Measurements from ENCODE around the gene NIPBL. TPM values are rescaled to one million over a fixed set of nuclear protein-coding genes. Genes with fewer than 3 reads are reported as not detected.
"Not testable (repeated sequence)": the region's sequence is repeated elsewhere in the genome, so short reads cannot be mapped to it uniquely, and the experiment has no call there.

NIPBL gene
- total RNA-seq, 2 donors from 2014 or later: 29.8 to 38.9 TPM

DNA sequence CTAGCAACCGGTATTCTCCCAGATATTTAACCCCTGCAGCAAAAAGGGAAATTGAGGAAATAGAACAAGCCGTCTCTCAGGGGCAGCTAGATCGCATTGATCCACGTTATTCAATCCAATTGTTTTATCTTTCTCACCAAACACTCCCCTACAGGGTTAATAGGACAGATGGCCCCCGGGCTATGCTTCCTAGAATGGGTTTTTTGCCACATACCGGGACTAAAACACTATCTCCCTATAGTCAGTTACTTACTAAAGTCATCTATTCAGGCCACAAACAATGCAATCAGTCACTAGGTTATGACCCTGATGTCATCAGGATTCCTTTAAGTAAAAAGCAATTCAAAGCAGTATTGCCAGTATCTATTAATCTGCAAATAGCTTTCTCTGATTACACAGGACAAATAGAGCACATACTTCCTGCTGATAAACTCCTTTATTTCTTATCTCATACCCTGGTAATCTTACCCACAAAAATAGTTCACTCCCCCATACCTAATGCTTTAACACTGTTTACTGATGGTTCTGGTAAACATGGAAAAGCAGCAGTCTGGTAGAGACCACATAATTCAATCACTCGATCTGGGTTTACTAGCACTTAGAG, 213.7 kb downstream of the NIPBL start:
- TF ChIP-seq, protein P1, sequence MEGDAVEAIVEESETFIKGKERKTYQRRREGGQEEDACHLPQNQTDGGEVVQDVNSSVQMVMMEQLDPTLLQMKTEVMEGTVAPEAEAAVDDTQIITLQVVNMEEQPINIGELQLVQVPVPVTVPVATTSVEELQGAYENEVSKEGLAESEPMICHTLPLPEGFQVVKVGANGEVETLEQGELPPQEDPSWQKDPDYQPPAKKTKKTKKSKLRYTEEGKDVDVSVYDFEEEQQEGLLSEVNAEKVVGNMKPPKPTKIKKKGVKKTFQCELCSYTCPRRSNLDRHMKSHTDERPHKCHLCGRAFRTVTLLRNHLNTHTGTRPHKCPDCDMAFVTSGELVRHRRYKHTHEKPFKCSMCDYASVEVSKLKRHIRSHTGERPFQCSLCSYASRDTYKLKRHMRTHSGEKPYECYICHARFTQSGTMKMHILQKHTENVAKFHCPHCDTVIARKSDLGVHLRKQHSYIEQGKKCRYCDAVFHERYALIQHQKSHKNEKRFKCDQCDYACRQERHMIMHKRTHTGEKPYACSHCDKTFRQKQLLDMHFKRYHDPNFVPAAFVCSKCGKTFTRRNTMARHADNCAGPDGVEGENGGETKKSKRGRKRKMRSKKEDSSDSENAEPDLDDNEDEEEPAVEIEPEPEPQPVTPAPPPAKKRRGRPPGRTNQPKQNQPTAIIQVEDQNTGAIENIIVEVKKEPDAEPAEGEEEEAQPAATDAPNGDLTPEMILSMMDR (IDR thresholded peaks at IDR 0.05): no peak
- no peak for TF ChIP-seq POLR2A (IDR thresholded peaks at IDR 0.05)
- Histone ChIP-seq H3K4me3 (no peak overlapping the region), H3K9me3 (no peaks in the 10 kb centered on the region), H3K4me1 (no peaks in the 10 kb centered on the region), H3K27ac (no peak overlapping the region), H3K27me3 (no peaks in the 10 kb centered on the region), H3K36me3 (replicated peaks in 1 of 2; ENCODE audit: insufficient read depth in 1 of 2, low read depth in 2 of 2) (no peaks in the 10 kb centered on the region)
- WGBS, 2 donors: 54 to 60% methylated on average over 7 of the region's 7 CpGs
- DNase-seq (no peak), ATAC-seq (no peak)
- intact Hi-C loops (cut with DNase I): no loop called here

DNA sequence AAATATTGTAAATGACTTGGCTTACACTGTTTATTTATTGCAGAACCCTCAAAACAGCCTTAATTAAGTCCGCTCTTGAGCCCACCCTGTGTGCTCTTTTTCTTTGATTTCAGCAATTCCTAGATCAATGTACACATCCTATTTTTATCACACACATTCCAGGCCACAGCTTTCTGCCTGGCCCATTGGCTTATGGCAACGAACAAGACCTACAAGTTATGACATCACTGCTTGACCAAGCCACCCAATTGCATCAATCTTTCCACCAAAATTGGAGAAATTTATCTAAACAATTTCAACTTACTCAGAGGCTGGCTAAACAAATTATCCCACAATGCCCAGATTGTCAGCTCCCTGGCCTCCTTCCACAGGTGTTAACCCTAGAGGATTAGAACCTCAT, 214.2 kb downstream of the NIPBL start:
- WGBS, 2 donors: 90 to 98% methylated on average over 2 of the region's 2 CpGs
- no peak for TF ChIP-seq POLR2A (IDR thresholded peaks at IDR 0.05)
- TF ChIP-seq, protein P1 (IDR thresholded peaks at IDR 0.05): no peak
- Histone ChIP-seq H3K4me1 (no peaks in the 10 kb centered on the region), H3K9me3 (no peaks in the 10 kb centered on the region), H3K27ac (no peak overlapping the region), H3K36me3 (replicated peaks in 1 of 2; ENCODE audit: insufficient read depth in 1 of 2, low read depth in 2 of 2) (no peaks in the 10 kb centered on the region), H3K27me3 (no peaks in the 10 kb centered on the region), H3K4me3 (no peak overlapping the region)
- intact Hi-C loops (cut with DNase I): no loop called here
- no peak for DNase-seq
- ATAC-seq: no peak

DNA sequence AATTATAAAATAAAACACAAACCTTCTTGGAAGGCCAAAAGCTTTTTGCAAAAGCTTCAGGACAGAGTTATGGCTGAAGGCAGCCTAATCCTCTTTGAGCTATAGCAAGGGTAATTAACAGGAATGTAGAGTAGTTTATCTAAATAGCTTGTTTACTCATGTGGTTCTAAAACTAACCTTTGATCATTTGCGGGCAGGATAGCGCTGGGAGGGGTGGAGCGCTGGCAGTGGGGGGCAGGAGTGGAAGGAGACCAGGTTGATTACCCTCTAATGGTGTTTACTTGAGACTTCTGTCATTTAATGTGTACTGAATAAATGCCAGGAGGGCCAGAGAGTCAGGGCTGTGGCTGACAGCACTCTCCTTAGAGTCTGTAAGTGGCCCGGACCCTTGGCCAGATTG, 217.2 kb downstream of the NIPBL start:
- 41 to 54% methylated on average over 4 of the region's 4 CpGs for WGBS, 2 donors
- ATAC-seq; H3K4me3 ChIP-seq; H3K36me3 ChIP-seq (replicated peaks in 1 of 2; ENCODE audit: insufficient read depth in 1 of 2, low read depth in 2 of 2); H3K4me1 ChIP-seq; H3K27me3 ChIP-seq; H3K27ac ChIP-seq; DNase-seq; intact Hi-C loops (cut with DNase I); H3K9me3 ChIP-seq: not testable (repeated sequence)

DNA sequence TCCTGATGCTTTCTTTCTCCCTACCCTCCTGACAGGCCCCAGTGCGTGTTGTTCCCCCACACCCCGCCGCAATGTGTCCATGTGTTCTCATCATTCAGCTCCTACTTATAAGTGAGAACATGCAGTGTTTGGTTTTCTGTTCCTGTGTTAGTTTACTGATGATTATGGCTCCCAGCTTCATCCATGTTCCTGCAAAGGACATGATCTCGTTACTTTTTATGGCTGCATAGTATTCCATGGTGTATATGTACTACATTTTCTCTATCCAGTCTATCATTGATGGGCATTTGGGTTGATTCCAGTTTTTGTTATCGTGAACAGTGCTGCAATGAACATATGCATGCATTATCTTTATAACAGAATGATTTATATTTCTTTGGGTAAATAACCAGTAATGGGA, 222.7 kb downstream of the NIPBL start:
- H3K36me3 ChIP-seq (replicated peaks in 1 of 2; ENCODE audit: insufficient read depth in 1 of 2, low read depth in 2 of 2); H3K4me3 ChIP-seq; H3K27ac ChIP-seq; ATAC-seq; DNase-seq; H3K9me3 ChIP-seq; H3K27me3 ChIP-seq; H3K4me1 ChIP-seq; intact Hi-C loops (cut with DNase I): not testable (repeated sequence)
- WGBS, 2 donors: 97 to 98% methylated on average over 5 of the region's 5 CpGs

DNA sequence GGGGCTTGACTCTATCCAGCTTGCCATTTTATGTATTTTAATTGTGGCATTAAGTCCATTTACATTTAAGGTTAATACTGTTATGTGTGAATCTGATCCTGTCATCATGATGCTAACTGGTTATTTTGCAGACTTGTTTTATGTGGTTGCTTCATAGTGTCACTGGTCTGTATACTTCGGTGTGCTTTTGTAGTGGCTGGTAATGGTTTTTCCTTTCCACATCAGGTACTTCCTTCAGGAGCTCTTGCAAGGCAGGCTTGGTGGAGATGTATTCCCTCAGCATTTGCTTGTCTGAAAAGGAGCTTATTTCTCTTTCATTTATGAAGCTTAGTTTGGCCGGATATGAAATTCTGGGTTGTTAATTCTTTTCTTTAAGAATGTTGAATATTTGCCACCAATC, 226.7 kb downstream of the NIPBL start:
- Histone ChIP-seq H3K4me1 (no peaks in the 10 kb centered on the region), H3K9me3 (no peaks in the 10 kb centered on the region), H3K36me3 (replicated peaks in 1 of 2; ENCODE audit: insufficient read depth in 1 of 2, low read depth in 2 of 2) (peaks cover 0 to 5% of the 10 kb centered on the region in 2 donors), H3K27ac (no peak overlapping the region), H3K27me3 (no peaks in the 10 kb centered on the region), H3K4me3 (no peak overlapping the region)
- 96 to 97% methylated on average over 2 of the region's 2 CpGs for WGBS, 2 donors
- DNase-seq (no peak), ATAC-seq (no peak)
- TF ChIP-seq, protein P1 (IDR thresholded peaks at IDR 0.05): no peak
- TF ChIP-seq POLR2A (IDR thresholded peaks at IDR 0.05): no peak
- intact Hi-C loops (cut with DNase I): no loop called here

DNA sequence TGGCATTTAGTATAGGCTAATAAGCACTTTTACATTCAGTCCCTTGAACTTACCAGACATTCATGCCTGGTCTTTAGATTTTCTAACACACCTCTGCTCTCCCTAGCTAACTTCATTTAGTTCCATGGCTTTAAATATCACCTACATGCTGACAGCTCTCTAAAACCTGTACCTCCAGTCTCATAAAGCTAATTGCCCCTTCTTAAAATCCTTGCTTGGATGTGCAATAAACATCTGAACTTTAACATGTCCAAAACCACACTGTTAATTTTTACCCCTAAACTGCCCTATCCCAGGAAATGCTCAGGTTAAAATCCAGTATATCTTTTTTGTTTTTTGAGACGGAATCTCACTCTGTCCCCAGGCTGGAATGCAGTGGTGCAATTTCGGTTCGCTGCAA, 232.8 kb downstream of the NIPBL start:
- TF ChIP-seq, protein P1 (IDR thresholded peaks at IDR 0.05): no peak
- TF ChIP-seq POLR2A (IDR thresholded peaks at IDR 0.05): no peak
- DNase-seq: no peak
- H3K9me3 ChIP-seq: no peaks in the 10 kb centered on the region
- no peaks in the 10 kb centered on the region for H3K27me3 ChIP-seq
- H3K4me1 ChIP-seq: no peaks in the 10 kb centered on the region
- peaks cover 3 to 4% of the 10 kb centered on the region in 2 donors for H3K36me3 ChIP-seq (replicated peaks in 1 of 2; ENCODE audit: insufficient read depth in 1 of 2, low read depth in 2 of 2)
- intact Hi-C loops (cut with DNase I): no loop called here
- no peak for ATAC-seq
- no peak overlapping the region for H3K4me3 ChIP-seq
- 97 to 100% methylated on average over 3 of the region's 3 CpGs for WGBS, 2 donors
- no peak overlapping the region for H3K27ac ChIP-seq

All from body of pancreas (tissue), 4 donors.